PC-9 (cell line): ENCODE results near the gene LACTB.

Experiments used
- EZH2 ChIP-seq: fragments of 200-600 bp; sonication (generic); IDR thresholded peaks from 2 replicates; pipeline ENCODE4 v1.8.0; 2017; ENCODE audit warnings: antibody characterized with exemption, low read depth
- TF ChIP-seq, protein P1 (sequence below): fragments of 200-600 bp; sonication (generic); conservative IDR thresholded peaks from 2 replicates; pipeline ENCODE4 v1.6.1; 2017; ENCODE audit warnings: mixed run types, antibody characterized with exemption, mild to moderate bottlenecking, moderate library complexity

DNA sequence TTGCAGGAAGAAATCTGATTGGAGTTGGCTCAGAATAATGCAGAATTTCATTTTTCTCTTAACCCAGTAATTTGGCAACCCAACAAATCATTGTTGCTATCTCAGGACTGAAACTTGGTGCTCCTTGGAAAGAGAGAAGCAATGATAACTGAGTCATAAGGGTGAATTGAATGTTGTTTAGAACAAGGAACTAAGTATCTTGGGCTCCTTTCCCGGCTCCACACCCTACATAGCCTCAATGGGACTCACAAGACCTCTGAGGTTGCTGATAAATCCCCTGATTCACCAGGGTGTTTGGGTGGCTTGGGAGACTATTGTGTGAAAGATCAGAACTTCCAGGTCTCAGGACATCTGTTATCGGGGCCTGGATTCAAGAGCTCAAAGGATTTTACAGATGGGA lies 60.0 kb downstream of the LACTB start:
- TF ChIP-seq, protein P1, sequence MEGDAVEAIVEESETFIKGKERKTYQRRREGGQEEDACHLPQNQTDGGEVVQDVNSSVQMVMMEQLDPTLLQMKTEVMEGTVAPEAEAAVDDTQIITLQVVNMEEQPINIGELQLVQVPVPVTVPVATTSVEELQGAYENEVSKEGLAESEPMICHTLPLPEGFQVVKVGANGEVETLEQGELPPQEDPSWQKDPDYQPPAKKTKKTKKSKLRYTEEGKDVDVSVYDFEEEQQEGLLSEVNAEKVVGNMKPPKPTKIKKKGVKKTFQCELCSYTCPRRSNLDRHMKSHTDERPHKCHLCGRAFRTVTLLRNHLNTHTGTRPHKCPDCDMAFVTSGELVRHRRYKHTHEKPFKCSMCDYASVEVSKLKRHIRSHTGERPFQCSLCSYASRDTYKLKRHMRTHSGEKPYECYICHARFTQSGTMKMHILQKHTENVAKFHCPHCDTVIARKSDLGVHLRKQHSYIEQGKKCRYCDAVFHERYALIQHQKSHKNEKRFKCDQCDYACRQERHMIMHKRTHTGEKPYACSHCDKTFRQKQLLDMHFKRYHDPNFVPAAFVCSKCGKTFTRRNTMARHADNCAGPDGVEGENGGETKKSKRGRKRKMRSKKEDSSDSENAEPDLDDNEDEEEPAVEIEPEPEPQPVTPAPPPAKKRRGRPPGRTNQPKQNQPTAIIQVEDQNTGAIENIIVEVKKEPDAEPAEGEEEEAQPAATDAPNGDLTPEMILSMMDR = no peak
- no peak for TF ChIP-seq EZH2
